ENCODE results near the gene EGFL7.
A peak's percentile ranks its signal among the peaks of the same experiment; 100 is the strongest.

Gene EGFL7

GRCh38 chr9:136656183-136656738, 6.5 kb upstream of the EGFL7 start:
- H3K9me3 ChIP-seq (ENCODE audit: control insufficient read depth, insufficient read depth, low read depth, low read length) = no peaks in the 10 kb centered on the region
- H3K4me1 ChIP-seq (ENCODE audit: control insufficient read depth, insufficient read depth, low read length) = no peaks in the 10 kb centered on the region
- CTCF ChIA-PET = no interaction called here
- TF ChIP-seq GLIS2 (tag by site-specific recombination; IDR thresholded peaks at IDR 0.05) (0 out of 2 replicates have a peak, but pooled peaks have one; percentile 6), INSM2 (tag by site-specific recombination; IDR thresholded peaks at IDR 0.05) (no peak)
- no peaks in the 10 kb centered on the region; a peak in 1 of 3 replicates for H3K36me3 ChIP-seq (ENCODE audit: control insufficient read depth in 2 of 2, insufficient read depth in 1 of 2, low read length in 2 of 2)
- no peak overlapping the region for H3K4me3 ChIP-seq (ENCODE audit: low read depth, low read length)
- H3K27ac ChIP-seq (ENCODE audit: extremely low read depth, low read depth, low read length) = no peak overlapping the region
- POLR2A ChIA-PET = interaction anchor here (0.6 kb wide), 1 partner anchor 293 kb away, joined by 3 read pairs; no protein-coding TSS in a partner anchor

GRCh38 chr9:136656795-136657611, 5.7 kb upstream of the EGFL7 start:
- Histone ChIP-seq H3K36me3 (ENCODE audit: control insufficient read depth in 2 of 2, insufficient read depth in 1 of 2, low read length in 2 of 2) (no peaks in the 10 kb centered on the region), H3K4me3 (ENCODE audit: low read depth, low read length) (no peak overlapping the region), H3K4me1 (ENCODE audit: control insufficient read depth, insufficient read depth, low read length) (no peaks in the 10 kb centered on the region), H3K27ac (ENCODE audit: extremely low read depth, low read depth, low read length) (no peak overlapping the region), H3K9me3 (ENCODE audit: control insufficient read depth, insufficient read depth, low read depth, low read length) (no peaks in the 10 kb centered on the region)
- TF ChIP-seq ZNF664 (tag by site-specific recombination; IDR thresholded peaks at IDR 0.05) (no peak), ZNF600 (tag by site-specific recombination; IDR thresholded peaks at IDR 0.05) (0 out of 2 replicates have a peak, but pooled peaks have one; percentile 22), ZNF555 (tag by site-specific recombination; conservative IDR thresholded peaks at IDR 0.05) (no peak), TRIM28 (IDR thresholded peaks at IDR 0.05; ENCODE audit: borderline replicate concordance, low read length) (no peak), ZNF133 (tag by site-specific recombination; IDR thresholded peaks at IDR 0.05) (no peak)
- TF ChIP-seq, protein P1, sequence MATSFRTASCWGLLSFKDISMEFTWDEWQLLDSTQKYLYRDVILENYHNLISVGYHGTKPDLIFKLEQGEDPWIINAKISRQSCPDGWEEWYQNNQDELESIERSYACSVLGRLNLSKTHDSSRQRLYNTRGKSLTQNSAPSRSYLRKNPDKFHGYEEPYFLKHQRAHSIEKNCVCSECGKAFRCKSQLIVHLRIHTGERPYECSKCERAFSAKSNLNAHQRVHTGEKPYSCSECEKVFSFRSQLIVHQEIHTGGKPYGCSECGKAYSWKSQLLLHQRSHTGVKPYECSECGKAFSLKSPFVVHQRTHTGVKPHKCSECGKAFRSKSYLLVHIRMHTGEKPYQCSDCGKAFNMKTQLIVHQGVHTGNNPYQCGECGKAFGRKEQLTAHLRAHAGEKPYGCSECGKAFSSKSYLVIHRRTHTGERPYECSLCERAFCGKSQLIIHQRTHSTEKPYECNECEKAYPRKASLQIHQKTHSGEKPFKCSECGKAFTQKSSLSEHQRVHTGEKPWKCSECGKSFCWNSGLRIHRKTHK (tag by site-specific recombination; IDR thresholded peaks at IDR 0.05) = no peak
- ChIA-PET CTCF (interaction anchor here (0.6 to 1.3 kb wide), 3 partner anchors 12 to 25 kb away, joined by 3 to 5 read pairs (median 3); no protein-coding TSS in a partner anchor), POLR2A (no interaction called here)

DNA sequence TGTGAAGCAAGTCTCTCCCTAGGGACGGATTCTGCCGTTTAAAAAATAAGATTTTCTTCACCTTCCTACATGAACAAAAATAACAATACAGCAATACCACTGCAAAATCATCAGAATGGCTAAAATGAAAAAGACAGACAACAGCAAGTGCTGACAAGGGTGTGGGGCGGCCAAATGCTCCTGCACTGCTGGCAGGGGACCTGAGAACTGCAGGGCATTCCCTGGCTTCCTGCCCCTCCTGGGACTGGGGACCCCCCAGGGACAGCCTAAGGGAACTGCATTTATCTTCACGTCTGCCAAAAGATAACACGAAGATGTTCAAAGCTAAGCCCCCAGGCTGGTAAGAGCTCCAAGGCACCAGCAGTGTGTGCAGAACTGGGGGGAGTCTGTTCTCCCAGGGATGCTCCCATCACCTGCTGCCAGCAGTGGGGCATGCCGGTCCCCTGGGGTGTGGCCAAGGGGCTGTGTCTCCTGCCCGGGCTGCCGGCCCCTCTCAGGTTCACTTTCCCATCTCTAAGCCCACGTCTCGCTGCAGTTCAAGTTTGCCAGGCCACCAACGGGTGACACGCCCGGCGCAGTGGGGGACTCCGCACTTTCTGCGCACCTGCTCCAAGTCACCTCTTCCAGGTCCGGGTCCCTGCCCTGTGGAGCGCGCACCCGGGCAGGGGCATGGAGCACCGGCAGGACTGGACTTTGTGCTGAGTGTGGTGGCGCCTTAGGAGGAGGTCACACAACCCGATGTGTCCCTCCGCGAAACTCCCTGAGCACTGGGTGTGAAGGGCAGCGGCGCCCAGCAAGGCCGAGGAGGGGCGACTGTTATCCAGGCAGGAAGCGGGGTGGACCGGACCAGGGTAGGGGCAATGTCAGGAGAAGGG, 4.5 kb upstream of the EGFL7 start:
- Histone ChIP-seq H3K4me1 (ENCODE audit: control insufficient read depth, insufficient read depth, low read length) (no peaks in the 10 kb centered on the region), H3K9me3 (ENCODE audit: control insufficient read depth, insufficient read depth, low read depth, low read length) (no peaks in the 10 kb centered on the region), H3K4me3 (ENCODE audit: low read depth, low read length) (no peak overlapping the region), H3K27ac (ENCODE audit: extremely low read depth, low read depth, low read length) (no peak overlapping the region), H3K36me3 (ENCODE audit: control insufficient read depth in 2 of 2, insufficient read depth in 1 of 2, low read length in 2 of 2) (no peaks in the 10 kb centered on the region)
- CTCF ChIA-PET = interaction anchor here (1.0 to 1.3 kb wide), 3 partner anchors 13 to 14 kb away, joined by 3 to 6 read pairs (median 5); no protein-coding TSS in a partner anchor
- POLR2A ChIA-PET = no interaction called here
- TF ChIP-seq SETDB1 (IDR thresholded peaks at IDR 0.05; ENCODE audit: insufficient read length, low read length) = no peak
- no peak for TF ChIP-seq ZNF449 (tag by site-specific recombination; IDR thresholded peaks at IDR 0.05)
- no peak for TF ChIP-seq TCF7L2 (IDR thresholded peaks at IDR 0.05; ENCODE audit: borderline replicate concordance, low read depth, low read length)
- TF ChIP-seq ZNF366 (tag by site-specific recombination; conservative IDR thresholded peaks at IDR 0.05) = no peak
- TF ChIP-seq PRDM2 (tag by site-specific recombination; IDR thresholded peaks at IDR 0.05; ENCODE audit: borderline replicate concordance) = no peak
- TF ChIP-seq ZBTB20 (tag by site-specific recombination; IDR thresholded peaks at IDR 0.05) = no peak
- no peak for TF ChIP-seq ZBTB7A (tag by site-specific recombination; IDR thresholded peaks at IDR 0.05; ENCODE audit: low read depth)

Data from HEK293 (cell line).